ENCODE data around the gene MOGAT1.

- no peak for TF ChIP-seq POLR2A (IDR thresholded peaks at IDR 0.05)
- TF ChIP-seq CTCF (IDR thresholded peaks at IDR 0.05), result no peak
Measured at GRCh38 chr2:222754324-222754930, 83.0 kb downstream of the MOGAT1 start.

Data from lower leg skin (tissue), 3 donors.